Measurements from ENCODE around the gene ATAD5.

DNA sequence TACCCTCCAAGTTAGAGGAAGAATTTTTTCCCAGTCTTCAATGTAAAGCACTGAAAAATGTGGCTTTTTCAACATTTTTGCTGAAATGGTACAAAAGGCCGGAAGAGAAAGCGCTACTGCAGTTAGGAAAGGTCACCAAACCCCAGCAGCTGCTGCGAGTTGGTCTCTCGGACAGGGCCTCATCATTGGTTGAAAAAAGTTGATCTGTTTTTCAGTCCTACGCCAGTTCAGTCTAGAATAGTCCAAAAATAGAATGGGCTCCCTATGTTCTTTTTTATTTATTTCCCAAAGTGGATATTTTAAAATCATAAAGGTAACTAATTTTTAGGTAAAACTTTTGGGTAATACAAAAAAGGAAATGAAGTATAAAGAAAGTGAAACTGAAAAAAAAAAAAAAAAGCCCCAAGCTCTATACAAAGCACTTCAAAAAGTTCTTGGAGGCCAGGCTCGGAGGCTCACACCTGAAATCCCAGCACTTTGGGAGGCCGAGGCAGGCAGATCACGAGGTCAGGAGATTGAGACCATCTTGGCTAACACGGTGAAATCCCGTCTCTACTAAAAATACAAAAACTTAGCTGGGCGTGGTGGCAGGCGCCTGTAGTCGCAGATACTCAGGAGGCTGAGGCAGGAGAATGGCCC is 107.4 kb downstream of the ATAD5 start:
- TF ChIP-seq, protein P1, sequence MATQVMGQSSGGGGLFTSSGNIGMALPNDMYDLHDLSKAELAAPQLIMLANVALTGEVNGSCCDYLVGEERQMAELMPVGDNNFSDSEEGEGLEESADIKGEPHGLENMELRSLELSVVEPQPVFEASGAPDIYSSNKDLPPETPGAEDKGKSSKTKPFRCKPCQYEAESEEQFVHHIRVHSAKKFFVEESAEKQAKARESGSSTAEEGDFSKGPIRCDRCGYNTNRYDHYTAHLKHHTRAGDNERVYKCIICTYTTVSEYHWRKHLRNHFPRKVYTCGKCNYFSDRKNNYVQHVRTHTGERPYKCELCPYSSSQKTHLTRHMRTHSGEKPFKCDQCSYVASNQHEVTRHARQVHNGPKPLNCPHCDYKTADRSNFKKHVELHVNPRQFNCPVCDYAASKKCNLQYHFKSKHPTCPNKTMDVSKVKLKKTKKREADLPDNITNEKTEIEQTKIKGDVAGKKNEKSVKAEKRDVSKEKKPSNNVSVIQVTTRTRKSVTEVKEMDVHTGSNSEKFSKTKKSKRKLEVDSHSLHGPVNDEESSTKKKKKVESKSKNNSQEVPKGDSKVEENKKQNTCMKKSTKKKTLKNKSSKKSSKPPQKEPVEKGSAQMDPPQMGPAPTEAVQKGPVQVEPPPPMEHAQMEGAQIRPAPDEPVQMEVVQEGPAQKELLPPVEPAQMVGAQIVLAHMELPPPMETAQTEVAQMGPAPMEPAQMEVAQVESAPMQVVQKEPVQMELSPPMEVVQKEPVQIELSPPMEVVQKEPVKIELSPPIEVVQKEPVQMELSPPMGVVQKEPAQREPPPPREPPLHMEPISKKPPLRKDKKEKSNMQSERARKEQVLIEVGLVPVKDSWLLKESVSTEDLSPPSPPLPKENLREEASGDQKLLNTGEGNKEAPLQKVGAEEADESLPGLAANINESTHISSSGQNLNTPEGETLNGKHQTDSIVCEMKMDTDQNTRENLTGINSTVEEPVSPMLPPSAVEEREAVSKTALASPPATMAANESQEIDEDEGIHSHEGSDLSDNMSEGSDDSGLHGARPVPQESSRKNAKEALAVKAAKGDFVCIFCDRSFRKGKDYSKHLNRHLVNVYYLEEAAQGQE (IDR thresholded peaks at IDR 0.05; ENCODE audit: insufficient read depth in 1 of 2, low read depth in 2 of 2, low read length in 2 of 2) = no peak
- TF ChIP-seq POLR2AphosphoS5 (IDR thresholded peaks at IDR 0.05; ENCODE audit: low read depth, low read length) (no peak), SIN3A (IDR thresholded peaks at IDR 0.05; ENCODE audit: borderline replicate concordance, insufficient read depth, low read length) (no peak), TAF1 (IDR thresholded peaks at IDR 0.05; ENCODE audit: borderline replicate concordance, insufficient read depth, low read length) (no peak)

Data from PFSK-1 (cell line).